Smooth muscle cell (in vitro differentiated cells): Measurements from ENCODE around the gene TDRD7. TPM values are rescaled to one million over a fixed set of nuclear protein-coding genes. Genes with fewer than 3 reads are reported as not detected.

Experiments used
- DNase-seq: peaks from one replicate; lab custom pipeline; 2025; ENCODE audit not compliant: unreplicated experiment; lab: John Stamatoyannopoulos, UW
- H2AFZ ChIP-seq: fragments of 200-600 bp; sonication (generic); 2 replicates; pipeline ENCODE4 v1.6.0; 2016; ENCODE audit warnings: antibody characterized with exemption, low read depth, mild to moderate bottlenecking
- H3F3A ChIP-seq: fragments of 200-600 bp; sonication (generic); 2 replicates; pipeline ENCODE4 v1.6.0; 2017; ENCODE audit warnings: antibody characterized with exemption, low read depth
- H3K27ac ChIP-seq: fragments of 200-600 bp; sonication (generic); 2 replicates; pipeline ENCODE4 v1.5.1; 2016; ENCODE audit warnings: low read depth, mild to moderate bottlenecking
- H3K27me3 ChIP-seq: fragments of 200-600 bp; sonication (generic); 2 replicates; pipeline ENCODE4 v1.6.1; 2016; ENCODE audit warnings: low read depth, mild to moderate bottlenecking
- H3K36me3 ChIP-seq: fragments of 200-600 bp; sonication (generic); 2 replicates; pipeline ENCODE4 v1.5.1; 2016; ENCODE audit warnings: low read depth
- H3K4me1 ChIP-seq: fragments of 200-600 bp; sonication (generic); 2 replicates; pipeline ENCODE4 v1.5.1; 2016; ENCODE audit warnings: low read depth
- H3K4me2 ChIP-seq: fragments of 200-600 bp; sonication (generic); 2 replicates; pipeline ENCODE4 v1.6.0; 2016; ENCODE audit warnings: mild to moderate bottlenecking
- H3K4me3 ChIP-seq: fragments of 200-600 bp; sonication (generic); 2 replicates; pipeline ENCODE4 v1.5.1; 2016; ENCODE audit warnings: mild to moderate bottlenecking
- H3K79me2 ChIP-seq: fragments of 200-600 bp; sonication (generic); 2 replicates; pipeline ENCODE4 v1.6.0; 2016; ENCODE audit warnings: low read depth, mild to moderate bottlenecking
- H3K9ac ChIP-seq: fragments of 200-600 bp; sonication (generic); 2 replicates; pipeline ENCODE4 v1.6.0; 2016; ENCODE audit warnings: low read depth
- H3K9me3 ChIP-seq: fragments of 200-600 bp; sonication (generic); replicated peaks from 2 replicates; pipeline ENCODE4 v1.5.1; 2016; ENCODE audit warnings: low read depth
- H4K20me1 ChIP-seq: fragments of 200-600 bp; sonication (generic); 2 replicates; pipeline ENCODE4 v1.6.0; 2016; ENCODE audit warnings: low read depth
- CTCF ChIP-seq: fragments of 200-600 bp; sonication (generic); IDR thresholded peaks from 2 replicates; pipeline ENCODE4 v1.5.1; 2017; ENCODE audit warnings: borderline replicate concordance, mild to moderate bottlenecking, antibody characterized with exemption; ENCODE audit not compliant: insufficient read depth, poor library complexity, severe bottlenecking
- WGBS: methylation state at CpG from one replicate; pipeline ENCODE4 v1.1.7; 2016; ENCODE audit warnings: low lambda C conversion rate; 5-methylcytosine and 5-hydroxymethylcytosine counted together
- polyA plus RNA-seq: library from polyadenylated mRNA; unstranded; fragments of >200 nt; fragmentation: Nextera tagmentation; extraction: Ambion mirVana; gene quantifications from 2 replicates; pipeline ENCODE4 v1.2.1, GENCODE V29; 2016
- total RNA-seq: library from RNA; depleted of rRNA; stranded (reverse); fragments of >200 nt; gene quantifications from 2 replicates; pipeline ENCODE4 v1.2.3, GENCODE V29; 2014

Gene TDRD7
- total and polyA plus RNA-seq, 2 experiments from 2014 or later, result 1.5 to 3.4 TPM

- Histone ChIP-seq H3K9me3 (no peaks in the 10 kb centered on the region), H3K9ac (no peak overlapping the region), H4K20me1 (no peaks in the 10 kb centered on the region), H3K36me3 (no peaks in the 10 kb centered on the region), H3K4me3 (no peak overlapping the region), H3K79me2 (no peaks in the 10 kb centered on the region), H3K4me2 (no peak overlapping the region), H3K4me1 (peaks cover 4% of the 10 kb centered on the region), H3K27ac (no peak overlapping the region), H3K27me3 (peaks cover 3% of the 10 kb centered on the region), H2AFZ (no peak overlapping the region), H3F3A (no peaks in the 10 kb centered on the region)
- WGBS, result 88% methylated on average over 5 of the region's 5 CpGs
- no peak for DNase-seq
- no peak for TF ChIP-seq CTCF
Observed at GRCh38 chr9:97535771-97536170, 123.9 kb downstream of the TDRD7 start.

GRCh38 chr9:97536480-97536879, 124.6 kb downstream of the TDRD7 start:
- Histone ChIP-seq H3K79me2 (no peaks in the 10 kb centered on the region), H3K9me3 (no peaks in the 10 kb centered on the region), H3K4me3 (no peak overlapping the region), H3K27ac (no peak overlapping the region), H2AFZ (no peak overlapping the region), H3F3A (no peaks in the 10 kb centered on the region), H3K36me3 (no peaks in the 10 kb centered on the region), H3K4me2 (no peak overlapping the region), H4K20me1 (no peaks in the 10 kb centered on the region), H3K27me3 (peaks cover 3% of the 10 kb centered on the region), H3K9ac (no peak overlapping the region), H3K4me1 (peaks cover 4% of the 10 kb centered on the region)
- WGBS, result 94% methylated on average over 9 of the region's 9 CpGs
- no peak for TF ChIP-seq CTCF
- DNase-seq, result no peak

- WGBS, result 89% methylated on average over 1 of the region's 1 CpG
- H3K27ac ChIP-seq, result no peak overlapping the region
- H3K4me2 ChIP-seq, result no peak overlapping the region
- no peaks in the 10 kb centered on the region for H3K36me3 ChIP-seq
- H3K4me3 ChIP-seq, result no peak overlapping the region
- H3K79me2 ChIP-seq, result no peaks in the 10 kb centered on the region
- no peaks in the 10 kb centered on the region for H3F3A ChIP-seq
- no peaks in the 10 kb centered on the region for H3K4me1 ChIP-seq
- no peaks in the 10 kb centered on the region for H3K9me3 ChIP-seq
- H3K27me3 ChIP-seq, result no peaks in the 10 kb centered on the region
- no peak for TF ChIP-seq CTCF
- DNase-seq, result no peak
- no peak overlapping the region for H3K9ac ChIP-seq
- no peak overlapping the region for H2AFZ ChIP-seq
- H4K20me1 ChIP-seq, result no peaks in the 10 kb centered on the region
Observed at GRCh38 chr9:97543561-97543960, 131.7 kb downstream of the TDRD7 start.

GRCh38 chr9:97545486-97545885, 133.6 kb downstream of the TDRD7 start:
- Histone ChIP-seq H2AFZ (no peak overlapping the region), H3K4me1 (no peaks in the 10 kb centered on the region), H3K27me3 (peaks cover 5% of the 10 kb centered on the region), H3K4me3 (no peak overlapping the region), H3K9ac (no peak overlapping the region), H3K79me2 (no peaks in the 10 kb centered on the region), H3K4me2 (no peak overlapping the region), H3K27ac (no peak overlapping the region), H3K36me3 (no peaks in the 10 kb centered on the region), H3F3A (no peaks in the 10 kb centered on the region), H4K20me1 (no peaks in the 10 kb centered on the region), H3K9me3 (no peaks in the 10 kb centered on the region)
- 83% methylated on average over 8 of the region's 8 CpGs for WGBS
- no peak for TF ChIP-seq CTCF
- DNase-seq, result no peak
